ENCODE data around the gene SGF29.
"Not testable (repeated sequence)": the region's sequence is repeated elsewhere in the genome, so short reads cannot be mapped to it uniquely, and the experiment has no call there.

Gene SGF29

DNA sequence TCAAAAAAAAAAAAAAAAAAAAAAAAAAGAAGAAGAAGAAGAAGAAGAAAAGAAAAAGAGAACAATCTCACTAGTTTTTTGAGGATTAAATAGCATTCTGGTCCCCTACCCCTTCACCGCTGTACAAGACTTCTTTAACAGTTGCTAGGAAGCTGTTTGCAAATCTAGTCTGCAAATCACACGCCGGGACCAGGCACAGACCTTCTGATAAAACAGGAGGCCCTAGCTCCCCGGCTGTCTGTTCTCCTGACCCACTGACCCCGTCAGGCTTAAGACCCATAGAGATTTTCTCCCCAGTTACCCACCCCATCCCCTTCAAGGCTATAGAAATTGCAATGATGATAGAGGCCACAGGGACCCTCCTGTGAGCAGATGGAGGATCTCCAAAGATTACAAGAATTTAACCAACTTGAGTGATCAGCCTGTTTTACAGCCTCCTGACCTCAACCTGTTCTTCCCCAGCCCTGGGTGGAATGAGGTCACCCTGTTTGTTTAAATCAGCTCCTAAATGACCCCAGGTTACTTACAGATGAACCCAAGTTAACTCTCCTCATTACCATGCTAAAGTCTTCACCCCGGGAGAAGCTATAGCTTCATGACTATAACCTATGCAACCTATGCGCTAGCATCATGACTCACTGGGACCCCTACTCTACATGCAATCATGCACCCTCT lies 67.9 kb downstream of the SGF29 start:
- DNase-seq: no peak
- in situ Hi-C loops (cut with MboI; ENCODE audit: low pct_unique_long_range_greater_than_20kb, low sequenced_read_pairs): no loop called here

DNA sequence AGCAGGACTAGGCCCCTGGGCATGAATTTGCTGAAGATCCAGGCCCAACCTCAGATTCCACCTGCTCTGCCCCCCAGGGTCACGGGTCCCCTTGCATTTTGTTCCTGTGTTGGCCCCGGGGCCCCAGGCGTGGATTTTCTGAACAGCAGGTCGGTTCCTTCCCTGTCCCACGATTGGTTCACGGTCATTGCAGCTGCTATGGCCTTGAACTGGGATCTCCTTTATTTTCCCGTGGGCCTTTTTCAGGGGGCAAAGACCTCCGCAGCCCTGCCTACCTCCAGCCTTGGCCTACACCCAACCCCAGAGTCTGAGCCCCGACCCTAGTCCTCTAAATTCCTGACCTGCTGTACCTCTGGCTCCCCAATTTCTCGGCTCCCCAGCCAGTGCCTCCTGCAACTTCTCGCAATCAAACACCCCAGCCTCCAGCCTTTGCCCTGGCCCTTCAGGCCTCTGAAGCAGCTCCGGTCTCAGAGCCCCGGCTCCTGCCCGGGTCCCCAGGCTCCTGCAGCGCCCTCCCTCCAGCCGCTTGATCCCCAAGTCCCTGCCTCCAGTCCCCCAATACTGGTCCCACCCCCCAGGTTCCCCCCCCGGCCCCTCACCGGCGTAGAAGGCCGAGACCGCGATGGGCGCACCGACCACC lies 68.9 kb downstream of the SGF29 start:
- not testable (repeated sequence) for DNase-seq

DNA sequence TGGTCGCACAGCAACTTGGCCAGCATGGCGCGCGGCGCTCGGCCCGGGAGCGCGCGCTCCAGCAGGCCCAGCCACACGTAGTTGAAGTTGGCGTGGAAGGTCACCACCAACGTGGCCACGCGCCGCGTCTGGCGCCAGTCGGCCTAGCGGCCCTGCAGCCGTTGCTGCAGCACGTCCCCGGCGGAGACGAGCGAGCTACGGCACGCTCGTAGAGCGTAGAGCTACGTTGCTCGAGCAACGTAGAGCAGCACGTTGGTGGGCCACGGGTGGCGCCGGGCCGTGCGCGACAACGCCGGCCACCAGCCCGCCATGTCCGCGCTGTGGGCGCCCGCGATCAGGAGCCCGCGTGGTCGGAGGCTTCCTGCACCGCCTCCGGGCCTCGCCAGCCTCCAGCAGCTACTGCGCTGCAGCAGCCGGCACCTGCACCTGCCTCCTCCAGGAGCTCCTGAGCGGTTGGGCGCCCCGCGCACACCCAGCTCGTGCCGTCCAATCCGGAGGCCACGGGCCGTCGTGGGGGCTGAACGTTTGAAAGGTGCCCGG lies 69.5 kb downstream of the SGF29 start:
- in situ Hi-C loops (cut with MboI; ENCODE audit: low pct_unique_long_range_greater_than_20kb, low sequenced_read_pairs): no loop called here
- DNase-seq: peak; percentile 74

More for the DNA sequence above, 68.9 kb downstream of the SGF29 start:
- in situ Hi-C loops (cut with MboI; ENCODE audit: low pct_unique_long_range_greater_than_20kb, low sequenced_read_pairs): not testable (repeated sequence)

DNA sequence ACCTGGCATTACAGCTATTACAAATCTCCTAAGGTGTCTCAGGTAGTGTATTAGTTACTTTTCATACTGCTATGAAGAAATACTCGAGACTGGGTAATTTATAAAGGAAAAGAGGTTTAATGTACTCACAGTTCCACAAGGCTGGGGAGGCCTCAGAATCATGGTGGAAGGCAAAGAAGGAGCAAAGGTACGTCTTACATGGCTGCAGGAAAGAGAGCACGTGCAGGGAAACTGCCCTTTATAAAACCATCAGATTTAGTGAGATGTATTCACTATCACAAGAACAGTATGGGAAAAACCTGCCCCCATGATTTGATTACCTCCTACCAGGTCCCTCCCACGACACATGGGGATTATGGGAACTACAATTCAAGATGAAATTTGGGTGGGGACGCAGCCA lies 77.2 kb downstream of the SGF29 start:
- in situ Hi-C loops (cut with MboI; ENCODE audit: low pct_unique_long_range_greater_than_20kb, low sequenced_read_pairs); DNase-seq: not testable (repeated sequence)

DNA sequence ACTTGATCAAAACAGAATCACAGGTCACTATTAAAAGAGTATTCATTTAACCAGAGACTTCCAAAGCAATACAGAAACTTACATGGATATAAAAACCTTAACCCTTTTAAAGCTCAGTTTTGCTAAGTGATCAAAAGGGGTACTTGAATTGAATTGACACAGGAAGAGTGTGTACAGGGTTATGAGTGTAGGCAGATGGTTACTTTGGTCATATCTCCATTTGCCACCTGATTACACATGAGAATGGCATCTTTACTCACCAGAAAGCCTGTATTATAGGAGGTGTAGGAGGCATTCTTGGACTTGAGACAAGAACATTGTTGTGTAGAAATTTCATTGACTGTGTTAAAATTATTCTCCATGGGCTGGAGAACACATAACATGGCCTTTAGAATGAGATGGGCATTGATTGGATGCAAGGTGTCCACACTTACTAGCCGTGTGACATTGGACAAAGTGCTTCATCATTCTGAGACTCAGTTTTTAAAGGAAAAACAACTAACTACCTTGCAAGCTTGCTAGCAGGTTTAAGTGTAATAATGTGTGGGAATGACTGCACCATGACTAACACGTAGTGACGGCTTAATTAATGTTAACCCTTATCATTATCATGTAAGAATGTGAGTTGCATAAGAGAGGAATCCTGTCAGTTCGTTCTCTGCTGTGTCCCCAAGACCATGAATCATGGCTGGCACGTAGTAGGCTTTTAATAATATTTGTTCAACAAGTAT lies 82.5 kb downstream of the SGF29 start:
- in situ Hi-C loops (cut with MboI; ENCODE audit: low pct_unique_long_range_greater_than_20kb, low sequenced_read_pairs); DNase-seq: not testable (repeated sequence)

DNA sequence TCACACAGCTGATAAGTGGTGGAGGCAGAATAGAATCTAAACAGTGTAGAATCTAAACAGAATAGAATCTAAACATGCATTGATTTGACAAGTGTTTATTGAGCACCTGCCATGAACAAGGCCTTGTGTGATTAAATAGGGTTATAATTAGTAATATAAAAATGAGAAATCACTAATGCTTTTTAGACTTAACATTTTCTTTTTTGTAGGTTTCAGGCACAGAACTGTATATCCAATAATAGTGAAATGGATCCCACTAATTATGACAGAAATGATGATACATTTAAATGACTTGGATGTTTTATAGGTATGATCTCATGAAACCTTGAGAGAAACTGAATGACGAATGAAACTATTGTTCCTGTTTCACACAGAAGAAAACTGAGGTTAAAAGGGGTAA lies 84.0 kb downstream of the SGF29 start, which contains the start of gene NPIPB8:
NPIPB8 (plus strand) TSS at position 301 of the 400 bp plus-strand sequence. CDS start 296 bp downstream, outside the sequence.
- in situ Hi-C loops (cut with MboI; ENCODE audit: low pct_unique_long_range_greater_than_20kb, low sequenced_read_pairs); DNase-seq: not testable (repeated sequence)

DNA sequence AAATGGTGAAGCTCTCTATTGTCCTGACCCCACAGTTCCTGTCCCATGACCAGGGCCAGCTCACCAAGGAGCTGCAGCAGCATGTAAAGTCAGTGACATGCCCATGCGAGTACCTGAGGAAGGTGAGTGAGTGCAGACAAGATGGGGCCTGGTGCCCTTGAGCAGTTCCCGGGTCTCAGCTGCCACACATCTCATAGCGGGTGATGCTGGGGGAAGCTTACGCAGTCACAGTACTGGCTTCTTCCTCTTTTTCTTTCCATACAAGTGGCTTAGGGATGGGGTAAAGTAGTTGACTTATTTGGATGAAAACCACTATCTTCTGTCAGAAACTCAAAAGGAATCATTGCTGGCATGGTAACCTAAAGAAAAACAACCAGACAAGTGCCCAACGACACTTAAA lies 84.6 kb downstream of the SGF29 start:
- in situ Hi-C loops (cut with MboI; ENCODE audit: low pct_unique_long_range_greater_than_20kb, low sequenced_read_pairs); DNase-seq: not testable (repeated sequence)

DNA sequence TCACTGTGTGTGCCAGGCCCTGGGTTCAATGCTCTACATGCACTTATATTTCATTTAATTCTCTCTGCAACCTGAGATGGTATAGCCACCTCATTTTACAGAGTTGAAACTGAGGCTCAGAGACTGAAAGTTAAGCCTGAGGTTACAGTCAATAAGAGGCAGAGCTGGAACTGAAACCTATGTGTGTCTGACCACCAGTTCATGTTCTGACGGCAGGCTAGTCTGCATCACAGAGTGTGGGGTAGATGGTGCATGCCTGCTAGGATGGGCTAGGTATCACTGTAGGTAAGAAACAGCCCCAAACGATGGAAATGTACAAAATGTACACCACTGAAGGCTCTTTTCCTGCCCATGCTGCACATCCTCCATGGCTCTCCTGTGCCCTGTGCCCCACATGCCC lies 86.2 kb downstream of the SGF29 start:
- DNase-seq; in situ Hi-C loops (cut with MboI; ENCODE audit: low pct_unique_long_range_greater_than_20kb, low sequenced_read_pairs): not testable (repeated sequence)
